Measurements from ENCODE around the gene CNTN1. TPM values are rescaled to one million over a fixed set of nuclear protein-coding genes. Genes with fewer than 3 reads are reported as not detected.

CNTN1 gene
- total RNA-seq, 4 donors from 2014 or later, result 64.1 to 193 (median 92.4) TPM

GRCh38 chr12:41055875-41056577 lies 363.8 kb downstream of the CNTN1 start:
- H3K36me3 ChIP-seq, result no peaks in the 10 kb centered on the region
- WGBS, 2 donors (ENCODE audit: low coverage in 1 of 2), result 25 to 66% methylated on average over 3 of the region's 3 CpGs
- H3K27me3 ChIP-seq, result no peaks in the 10 kb centered on the region
- no peak for ATAC-seq
- H3K27ac ChIP-seq, result no peak overlapping the region
- peaks cover 0 to 11% (median 0%) of the 10 kb centered on the region in 3 donors for H3K4me1 ChIP-seq
- TF ChIP-seq POLR2A (IDR thresholded peaks at IDR 0.05) (no peak), CTCF (IDR thresholded peaks at IDR 0.05) (no peak), POLR2AphosphoS5 (IDR thresholded peaks at IDR 0.05) (no peak), EP300 (IDR thresholded peaks at IDR 0.05) (no peak)
- no peaks in the 10 kb centered on the region for H3K9me3 ChIP-seq
- H3K4me3 ChIP-seq, result no peak overlapping the region

DNA sequence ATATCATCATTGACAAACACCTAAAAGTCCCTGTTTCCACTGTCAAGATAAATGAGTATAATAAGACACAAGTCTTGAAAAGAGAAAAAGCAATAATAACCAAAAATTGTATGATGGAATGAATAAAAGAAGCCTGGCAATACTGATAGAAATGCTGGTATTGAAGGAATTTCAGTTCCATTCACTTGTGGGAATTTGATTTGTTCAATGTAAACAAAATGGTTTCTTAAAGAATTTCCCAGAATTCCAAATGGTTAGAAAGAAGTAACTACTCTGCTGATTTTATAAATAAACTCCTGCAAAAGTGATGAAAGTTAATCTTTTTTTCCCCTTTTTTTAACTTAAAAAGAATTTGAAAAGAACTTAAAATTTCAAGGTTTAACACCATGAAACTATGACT lies 366.0 kb downstream of the CNTN1 start:
- Histone ChIP-seq H3K27me3 (no peaks in the 10 kb centered on the region), H3K36me3 (no peaks in the 10 kb centered on the region), H3K27ac (no peak overlapping the region), H3K4me1 (no peaks in the 10 kb centered on the region), H3K9me3 (no peaks in the 10 kb centered on the region), H3K4me3 (no peak overlapping the region)
- no peak for TF ChIP-seq POLR2AphosphoS5 (IDR thresholded peaks at IDR 0.05)
- TF ChIP-seq CTCF (IDR thresholded peaks at IDR 0.05), result no peak
- TF ChIP-seq POLR2A (IDR thresholded peaks at IDR 0.05), result no peak
- TF ChIP-seq EP300 (IDR thresholded peaks at IDR 0.05), result no peak
- no peak for ATAC-seq

GRCh38 chr12:41061192-41061591 lies 369.0 kb downstream of the CNTN1 start:
- Histone ChIP-seq H3K27ac (no peak overlapping the region), H3K4me1 (no peaks in the 10 kb centered on the region), H3K4me3 (no peak overlapping the region), H3K36me3 (no peaks in the 10 kb centered on the region), H3K27me3 (no peaks in the 10 kb centered on the region), H3K9me3 (no peaks in the 10 kb centered on the region)
- WGBS, 2 donors (ENCODE audit: low coverage in 1 of 2), result 60 to 78% methylated on average over 2 of the region's 2 CpGs
- no peak for TF ChIP-seq EP300 (IDR thresholded peaks at IDR 0.05)
- TF ChIP-seq POLR2AphosphoS5 (IDR thresholded peaks at IDR 0.05), result no peak
- no peak for TF ChIP-seq CTCF (IDR thresholded peaks at IDR 0.05)
- no peak for TF ChIP-seq POLR2A (IDR thresholded peaks at IDR 0.05)
- no peak for ATAC-seq

DNA sequence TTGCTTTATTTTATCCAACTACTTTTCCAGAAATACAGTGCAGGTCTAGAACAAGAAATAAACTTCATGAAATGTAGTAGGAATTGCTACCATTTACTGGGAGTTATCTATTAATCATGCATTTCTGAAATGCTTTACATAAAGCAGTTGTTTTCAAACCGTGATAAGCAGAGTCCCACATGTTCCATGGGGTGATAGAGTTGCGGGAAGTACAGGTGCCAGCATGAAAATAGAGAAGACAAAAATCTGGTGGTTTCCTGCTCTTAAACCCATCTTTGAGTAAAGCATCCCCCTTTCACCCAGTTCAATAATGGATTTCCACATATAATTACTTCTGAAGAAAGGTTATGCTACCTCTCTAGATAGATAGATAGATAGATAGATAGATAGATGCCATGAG lies 372.2 kb downstream of the CNTN1 start:
- ATAC-seq, result no peak
- Histone ChIP-seq H3K27me3 (no peaks in the 10 kb centered on the region), H3K27ac (no peak overlapping the region), H3K4me3 (no peak overlapping the region), H3K36me3 (no peaks in the 10 kb centered on the region), H3K4me1 (no peaks in the 10 kb centered on the region), H3K9me3 (no peaks in the 10 kb centered on the region)
- TF ChIP-seq CTCF (IDR thresholded peaks at IDR 0.05), result no peak
- TF ChIP-seq EP300 (IDR thresholded peaks at IDR 0.05), result no peak
- TF ChIP-seq POLR2AphosphoS5 (IDR thresholded peaks at IDR 0.05), result no peak
- TF ChIP-seq POLR2A (IDR thresholded peaks at IDR 0.05), result no peak
- 70% methylated on average over 2 of the region's 2 CpGs; no CpG with 5 or more reads in 1 of the 2 donors for WGBS, 2 donors (ENCODE audit: low coverage in 1 of 2)

DNA sequence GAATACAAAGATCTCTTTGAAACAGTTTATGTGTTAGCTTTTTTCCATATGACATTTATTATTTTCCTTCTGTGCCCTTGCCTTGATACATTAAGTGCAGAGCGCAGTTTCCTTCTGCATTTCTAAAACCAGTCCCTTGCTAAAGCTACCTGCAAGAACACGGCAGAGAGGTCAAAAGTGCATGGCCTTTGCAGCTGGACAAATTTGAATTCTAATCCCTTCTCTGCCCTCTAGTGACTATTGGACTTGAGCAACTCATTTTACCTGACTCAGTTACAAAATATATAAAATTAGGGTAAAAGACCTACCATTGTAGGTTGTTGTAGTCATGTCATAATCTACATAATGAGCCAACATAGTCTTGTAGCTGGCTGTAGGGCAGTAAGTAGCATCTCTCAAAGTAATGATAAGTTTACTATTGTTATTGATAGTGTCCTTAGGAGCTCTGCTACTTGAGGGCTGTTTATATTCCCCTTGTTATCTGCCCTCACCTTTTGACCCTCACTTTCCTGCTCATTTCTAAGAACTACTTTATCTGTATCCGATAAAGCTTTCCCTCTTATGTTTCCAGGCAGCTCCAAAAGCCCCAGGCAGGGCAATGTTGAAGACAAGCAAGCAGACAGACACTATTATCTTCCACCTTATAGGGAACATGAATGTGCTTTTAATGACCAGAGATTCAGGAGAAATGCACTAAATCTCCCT lies 375.9 kb downstream of the CNTN1 start:
- no peak for ATAC-seq

More for the DNA sequence above, 375.9 kb downstream of the CNTN1 start:
- H3K27me3 ChIP-seq, result no peaks in the 10 kb centered on the region
- 49 to 72% methylated on average over 3 of the region's 3 CpGs for WGBS, 2 donors (ENCODE audit: low coverage in 1 of 2)
- no peaks in the 10 kb centered on the region for H3K9me3 ChIP-seq
- TF ChIP-seq POLR2A (IDR thresholded peaks at IDR 0.05), result no peak
- TF ChIP-seq EP300 (IDR thresholded peaks at IDR 0.05), result no peak
- TF ChIP-seq POLR2AphosphoS5 (IDR thresholded peaks at IDR 0.05), result no peak
- no peak for TF ChIP-seq CTCF (IDR thresholded peaks at IDR 0.05)
- H3K4me3 ChIP-seq, result no peak overlapping the region
- peaks cover 0 to 5% of the 10 kb centered on the region in 2 donors for H3K36me3 ChIP-seq
- H3K4me1 ChIP-seq, result no peaks in the 10 kb centered on the region
- no peak overlapping the region for H3K27ac ChIP-seq
